GM18867 (cell line): ENCODE results near the gene DYNC1H1.
A peak's percentile ranks its signal among the peaks of the same experiment; 100 is the strongest.

Experiments used
- ATAC-seq: cut with Tn5 transposase; IDR thresholded peaks from one replicate; pipeline ENCODE4 v1.9.1; 2021; ENCODE audit warnings: mild to moderate bottlenecking, moderate library complexity; ENCODE audit not compliant: unreplicated experiment

The DYNC1H1 gene

GRCh38 chr14:101964297-101965180, at the start of gene DYNC1H1:
Gene DYNC1H1 (plus strand): TSS chr14:101964573. CDS start chr14:101964692, 119 bp downstream.
- peak; percentile 86 for ATAC-seq

DNA sequence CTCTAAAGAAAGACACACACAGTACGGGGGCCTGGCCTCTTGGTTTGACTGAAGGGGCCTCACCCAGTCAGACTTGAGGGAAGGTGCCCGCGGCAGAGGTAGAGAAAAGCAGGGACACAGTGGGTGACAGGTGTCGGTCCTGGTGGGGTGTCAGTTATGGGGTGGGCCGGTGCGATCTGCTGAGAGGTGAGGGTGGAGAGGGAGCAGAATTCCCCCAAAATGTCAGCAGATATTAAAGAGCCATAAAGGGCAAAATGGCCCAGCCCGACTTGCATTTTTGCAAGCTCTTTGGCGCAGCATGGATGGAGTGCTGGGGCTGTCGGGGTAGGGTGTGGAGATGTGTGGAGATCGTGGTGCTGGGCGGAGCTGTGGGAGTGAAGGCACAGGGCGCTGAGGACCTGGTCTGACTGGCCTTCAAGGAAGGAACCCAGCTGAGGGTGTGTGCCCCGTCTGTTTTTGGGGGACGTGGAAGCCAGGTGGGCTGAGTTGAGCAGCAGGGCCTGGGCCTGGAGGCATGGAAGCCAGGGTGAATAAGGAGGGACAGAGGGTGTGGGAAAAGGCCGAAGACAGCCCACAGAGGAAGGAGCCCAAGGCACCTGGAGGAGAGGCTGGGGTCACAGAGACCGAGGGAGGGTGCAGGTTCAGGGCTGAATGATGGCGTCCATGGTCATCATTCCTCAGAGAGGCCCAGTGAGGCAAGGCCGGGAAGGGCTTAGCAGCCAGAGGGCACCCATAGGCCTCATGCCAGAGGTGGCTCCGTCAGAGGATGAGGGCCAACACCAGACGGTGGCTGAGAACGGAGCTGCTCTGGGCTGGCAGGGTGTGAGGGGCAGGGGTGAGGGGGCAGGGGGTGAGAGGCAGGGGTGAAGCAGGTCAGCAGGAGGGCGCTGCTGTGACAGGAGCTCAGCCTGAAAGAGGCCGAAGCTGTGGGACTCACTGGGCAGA, 48.2 kb upstream of the DYNC1H1 start:
- ATAC-seq = no peak

- no peak for ATAC-seq
These were observed 47.5 kb upstream of the DYNC1H1 start for GRCh38 chr14:101916816-101917412.

GRCh38 chr14:101917413-101918017, 46.9 kb upstream of the DYNC1H1 start:
- ATAC-seq = no peak

- no peak for ATAC-seq
These were observed 46.0 kb upstream of the DYNC1H1 start for GRCh38 chr14:101918065-101918989.

GRCh38 chr14:101920271-101920670, 44.1 kb upstream of the DYNC1H1 start:
- ATAC-seq = no peak

DNA sequence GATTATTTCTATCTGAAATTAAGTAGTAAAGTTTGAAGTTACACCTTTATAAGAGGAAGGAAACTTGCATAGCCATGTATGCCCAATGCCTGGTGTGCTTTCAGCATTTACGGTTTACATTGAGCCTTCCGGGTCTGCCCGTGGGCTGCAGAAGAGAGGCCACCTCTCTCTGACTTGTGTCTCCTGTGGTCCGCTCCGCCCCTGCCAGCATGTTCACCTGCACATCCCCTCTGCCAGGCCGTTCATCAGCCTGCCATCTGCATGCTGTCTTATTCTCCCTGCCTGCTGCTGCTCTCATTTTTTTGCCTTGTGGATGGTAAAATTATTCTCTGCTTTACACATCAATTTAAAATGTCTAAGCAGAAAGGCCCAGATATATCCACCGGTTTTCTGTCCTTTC, 41.5 kb upstream of the DYNC1H1 start:
- no peak for ATAC-seq

DNA sequence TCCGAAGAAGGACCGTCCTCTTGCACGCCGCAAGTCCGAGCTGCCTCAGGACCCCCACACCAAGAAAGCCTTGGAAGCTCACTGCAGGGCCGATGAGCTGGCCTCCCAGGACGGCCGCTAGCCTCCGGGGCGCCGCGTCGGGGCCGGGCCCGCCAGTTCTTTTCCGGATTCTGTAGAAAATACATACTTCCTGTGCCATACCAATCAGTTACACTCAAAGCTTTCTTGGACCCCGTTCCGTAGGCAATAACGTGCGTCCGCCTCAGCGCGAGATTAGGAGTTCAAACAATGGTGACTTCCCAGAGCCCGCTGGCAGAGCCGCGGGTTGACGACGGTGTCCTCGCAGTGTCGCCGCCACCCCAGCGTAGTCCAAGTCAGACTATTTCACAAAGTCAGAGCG, 39.2 kb upstream of the DYNC1H1 start:
- ATAC-seq = no peak

- ATAC-seq = no peak
These were observed 38.3 kb upstream of the DYNC1H1 start for GRCh38 chr14:101926085-101926484.

GRCh38 chr14:101926620-101927019, 37.8 kb upstream of the DYNC1H1 start:
- ATAC-seq = no peak

- ATAC-seq = no peak
These were observed 36.5 kb upstream of the DYNC1H1 start for GRCh38 chr14:101927859-101928258.

- ATAC-seq = no peak
These were observed 35.9 kb upstream of the DYNC1H1 start for GRCh38 chr14:101928415-101928841.

- no peak for ATAC-seq
These were observed 35.3 kb upstream of the DYNC1H1 start for GRCh38 chr14:101929096-101929495.

GRCh38 chr14:101929946-101930345, 34.4 kb upstream of the DYNC1H1 start:
- ATAC-seq = no peak

DNA sequence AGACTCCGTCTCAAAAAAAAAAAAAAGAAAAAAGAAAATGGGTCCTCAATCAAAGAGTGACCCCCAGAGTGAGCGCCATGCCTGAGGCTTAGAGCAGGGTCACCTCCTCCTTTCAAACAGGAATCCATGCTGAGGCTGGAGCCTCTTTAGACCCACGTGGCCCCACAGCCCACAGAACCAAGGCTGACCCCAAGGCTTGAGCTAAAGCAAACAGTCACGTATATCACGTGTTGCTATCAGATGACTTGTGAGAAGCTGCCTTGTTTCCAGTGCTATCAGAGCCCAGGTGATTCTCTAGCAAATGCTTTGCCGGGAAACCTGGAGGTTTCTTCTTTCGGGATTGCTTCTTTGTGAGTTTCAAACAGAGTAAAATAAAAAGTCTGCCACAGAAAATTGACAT, 31.7 kb upstream of the DYNC1H1 start:
- ATAC-seq = no peak

GRCh38 chr14:101933209-101933608, 31.2 kb upstream of the DYNC1H1 start:
- no peak for ATAC-seq

DNA sequence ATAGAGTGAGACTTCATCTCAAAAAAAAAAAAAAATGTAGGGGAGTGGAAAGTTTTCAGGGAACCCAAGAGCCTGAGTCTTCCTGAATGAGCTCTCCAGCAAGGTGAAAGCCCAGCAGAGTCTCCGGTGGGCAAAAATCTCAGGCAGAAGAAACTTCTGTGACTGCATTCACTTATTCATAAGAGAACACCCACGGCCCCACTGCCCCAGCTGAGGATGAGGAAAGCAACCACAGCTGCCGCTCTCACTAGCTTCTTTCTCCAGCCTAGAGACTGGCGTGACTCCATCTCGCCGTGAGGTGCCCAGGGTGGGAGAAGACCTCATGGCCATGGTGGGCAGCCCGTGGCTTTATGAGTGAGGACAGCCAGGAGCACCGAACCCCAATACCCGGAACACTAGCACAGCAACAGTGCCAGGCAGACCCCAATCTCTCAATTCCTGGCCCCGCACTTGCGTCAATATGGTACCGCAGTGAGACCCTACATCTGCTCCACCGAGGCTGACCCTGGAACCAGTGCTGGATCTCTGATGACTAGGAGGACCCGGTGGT, 29.7 kb upstream of the DYNC1H1 start:
- no peak for ATAC-seq

DNA sequence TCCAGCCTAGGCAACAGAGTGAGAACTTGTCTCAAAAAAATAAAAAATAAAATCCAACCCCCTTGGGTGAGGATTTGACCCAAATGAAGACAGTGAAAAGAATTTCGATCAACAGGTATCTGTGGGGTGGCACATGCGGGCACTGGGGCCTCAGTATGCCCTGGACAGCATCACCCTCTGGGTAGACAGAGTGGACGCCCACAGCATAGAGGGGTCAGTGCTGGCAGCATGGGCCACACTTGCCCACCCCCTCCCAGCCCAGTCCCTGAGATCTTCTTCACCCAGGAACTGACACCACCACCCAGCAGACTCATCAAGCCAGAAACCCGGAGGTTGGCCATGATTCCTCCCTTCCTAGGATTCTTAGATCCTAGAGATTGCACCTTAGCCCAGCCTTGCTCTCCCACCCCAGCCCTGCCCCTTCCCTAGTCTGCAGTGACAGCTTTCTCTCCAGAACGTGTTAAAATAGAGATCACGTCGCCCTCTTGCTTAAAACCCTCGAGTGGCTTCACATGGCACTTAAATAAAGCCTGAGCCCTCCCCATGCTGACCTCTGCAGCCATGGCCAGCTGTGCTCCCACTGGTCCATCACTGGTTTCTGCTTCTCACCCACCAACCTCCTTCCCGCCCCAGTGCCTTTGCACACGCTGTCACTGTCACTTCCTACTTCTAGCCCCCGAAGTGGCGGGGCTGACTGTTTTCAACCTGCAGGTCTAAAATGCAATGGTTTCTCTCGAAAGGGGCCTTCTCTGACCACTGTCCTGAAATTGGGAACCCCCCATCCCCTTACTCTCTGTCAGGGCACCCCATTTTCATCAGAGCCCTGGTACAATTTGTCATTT, 26.2 kb upstream of the DYNC1H1 start:
- no peak for ATAC-seq
